HPDE6-E6E7 (cell line): ENCODE results near the gene KEAP1.

ENCODE experiments used
- DNase-seq: peaks from one replicate; pipeline ENCODE4 v3.0.0; 2011; ENCODE audit warnings: missing footprints; ENCODE audit errors: extremely low spot score

The KEAP1 gene

GRCh38 chr19:10450191-10450852 is 52.8 kb downstream of the KEAP1 start:
- DNase-seq: no peak

- DNase-seq: no peak
Observed at GRCh38 chr19:10449037-10449436, 54.1 kb downstream of the KEAP1 start.

GRCh38 chr19:10442698-10443097 is 60.5 kb downstream of the KEAP1 start:
- no peak for DNase-seq

GRCh38 chr19:10439588-10439987 is 63.6 kb downstream of the KEAP1 start:
- DNase-seq: no peak
